Fibroblast of villous mesenchyme (primary cell): ENCODE measurements around the gene KIFAP3. TPM values are rescaled to one million over a fixed set of nuclear protein-coding genes. Genes with fewer than 3 reads are reported as not detected.

ENCODE experiments used
- DNase-seq: peaks from one replicate; pipeline ENCODE4 v3.0.0-alpha.2; 2010; ENCODE audit warnings: low read depth
- H3K4me3 ChIP-seq: 2 replicates; pipeline ENCODE4 v1.5.1; 2011; ENCODE audit warnings: low read depth, mild to moderate bottlenecking, low read length
- CTCF ChIP-seq: IDR thresholded peaks from 2 replicates; pipeline ENCODE4 v1.5.1; 2012; ENCODE audit warnings: low read depth, mild to moderate bottlenecking, low read length; ENCODE audit not compliant: insufficient read depth
- total RNA-seq: library from RNA; depleted of rRNA; stranded (reverse); fragments of >200 nt; gene quantifications from 2 replicates; pipeline ENCODE4 v1.2.3, GENCODE V29; 2012

The KIFAP3 gene
- total RNA-seq, 1 donor: 38.9 TPM

DNA sequence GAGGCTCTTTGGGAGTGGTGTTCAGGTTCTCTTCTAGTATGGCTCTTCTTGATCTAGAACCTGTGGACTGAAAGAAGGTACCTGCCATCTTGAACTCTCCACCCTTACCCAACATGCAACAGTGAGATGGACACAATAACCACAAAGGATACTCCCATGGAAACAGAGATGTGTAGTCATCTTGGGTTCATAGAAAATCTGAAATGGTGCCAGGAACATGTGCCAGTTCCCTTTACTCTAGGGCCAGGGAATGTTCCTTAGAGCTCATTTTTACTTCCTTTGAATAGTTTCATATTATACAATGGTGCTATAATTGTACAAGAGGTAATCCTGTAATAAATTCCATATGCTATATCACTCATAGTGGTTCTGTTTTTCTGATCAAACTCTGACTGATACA lies 167.6 kb downstream of the KIFAP3 start:
- no peak for DNase-seq
- no peak overlapping the region for H3K4me3 ChIP-seq
- no peak for TF ChIP-seq CTCF

GRCh38 chr1:169904834-169905233 lies 169.7 kb downstream of the KIFAP3 start:
- TF ChIP-seq CTCF: no peak
- no peak overlapping the region for H3K4me3 ChIP-seq
- DNase-seq: no peak

- TF ChIP-seq CTCF: no peak
- H3K4me3 ChIP-seq: no peak overlapping the region
- no peak for DNase-seq
These were observed 171.7 kb downstream of the KIFAP3 start for GRCh38 chr1:169902751-169903150.

DNA sequence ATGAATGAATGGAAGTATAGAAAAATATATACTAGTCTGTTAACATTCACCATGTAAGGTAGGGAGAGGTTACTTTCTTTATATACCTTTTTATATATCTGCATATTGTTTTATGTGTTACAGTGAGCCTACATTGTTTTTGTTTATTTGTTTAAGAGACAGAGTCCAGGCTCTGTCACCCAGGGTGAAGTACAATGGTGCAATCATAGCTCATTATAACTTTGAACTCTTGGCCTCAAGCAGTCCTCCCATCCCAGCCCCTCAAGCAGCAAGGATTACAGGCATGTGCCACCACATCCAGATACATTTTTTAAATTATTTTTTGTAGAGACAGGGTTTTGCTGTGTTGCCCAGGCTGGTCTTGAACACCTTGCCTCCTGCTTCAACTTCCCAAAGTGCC lies 173.4 kb downstream of the KIFAP3 start:
- no peak for DNase-seq
- no peak for TF ChIP-seq CTCF
- H3K4me3 ChIP-seq: no peak overlapping the region

- no peak overlapping the region for H3K4me3 ChIP-seq
- no peak for DNase-seq
- no peak for TF ChIP-seq CTCF
These were observed 173.9 kb downstream of the KIFAP3 start for GRCh38 chr1:169900571-169900970.

DNA sequence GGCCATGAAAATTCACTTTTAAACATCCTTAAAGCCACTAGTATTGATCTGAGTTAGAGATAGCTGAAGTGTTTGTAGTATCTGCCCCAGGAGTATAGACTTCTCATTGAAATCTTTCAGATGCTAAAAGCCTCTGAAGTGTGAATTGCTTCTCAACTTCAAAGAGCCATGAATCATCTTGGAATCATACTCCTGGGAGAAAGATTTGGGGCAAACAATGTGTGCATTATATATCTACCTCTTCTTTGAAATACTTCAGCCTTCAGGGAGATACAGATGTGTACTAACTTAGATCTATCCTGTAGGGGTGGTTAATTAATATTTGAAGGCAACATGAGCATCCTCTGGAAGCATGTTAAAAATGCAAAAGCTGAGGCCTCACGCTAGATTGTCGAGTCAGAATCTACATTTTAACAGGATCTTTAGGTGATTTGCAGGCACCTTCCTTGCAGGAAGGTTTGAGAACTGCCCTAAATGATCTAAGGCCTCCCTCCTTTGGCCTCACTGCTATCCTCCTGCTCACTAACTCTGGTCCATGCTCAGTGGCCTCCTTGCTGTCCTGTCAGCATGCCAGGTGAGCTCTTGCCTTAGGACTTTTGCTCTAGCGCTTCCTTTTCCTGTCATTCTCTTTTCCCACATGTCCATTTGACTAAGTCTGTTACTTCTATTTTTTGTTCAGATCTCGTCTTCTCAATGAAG lies 174.8 kb downstream of the KIFAP3 start:
- no peak overlapping the region for H3K4me3 ChIP-seq
- no peak for TF ChIP-seq CTCF
- DNase-seq: no peak

DNA sequence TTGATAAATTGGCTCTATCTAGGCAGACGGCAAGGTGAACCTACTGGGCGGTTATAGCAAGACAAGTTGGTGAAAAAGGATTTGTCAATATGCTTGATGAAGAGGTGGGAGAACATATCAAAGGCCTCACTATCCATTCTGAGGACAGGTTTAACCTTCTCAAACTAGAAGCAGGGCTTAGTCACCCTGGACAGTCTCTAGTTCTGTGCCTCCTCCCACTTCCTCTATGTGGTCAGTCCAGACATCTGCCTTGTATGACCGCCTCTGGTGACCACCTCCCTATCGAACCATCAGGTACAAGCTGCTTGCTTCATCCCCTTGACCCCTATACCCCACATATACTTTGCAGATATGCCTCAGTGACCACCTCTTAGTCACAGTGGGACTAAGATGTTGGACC lies 178.5 kb downstream of the KIFAP3 start:
- TF ChIP-seq CTCF: no peak
- no peak overlapping the region for H3K4me3 ChIP-seq
- no peak for DNase-seq
